GM12878 (cell line): ENCODE results near the gene FRG2B.
"Not testable (repeated sequence)": the region's sequence is repeated elsewhere in the genome, so short reads cannot be mapped to it uniquely, and the experiment has no call there.

Source experiments
- EP300 ChIP-seq, 2 experiments: fragments of 150-350 bp in 1 of 2; IDR thresholded peaks; 2 replicates each; pipeline ENCODE4 v1.6.1; 2011 to 2012; ENCODE audit warnings: low read depth in 2 of 2, low read length in 2 of 2, borderline replicate concordance in 1 of 2, improper control_type of control experiment in 1 of 2, inconsistent platforms in 1 of 2; ENCODE audit not compliant: control insufficient read depth in 1 of 2
- ETV6 ChIP-seq, 2 experiments: fragments of 450-650 bp in 1 of 2; IDR thresholded peaks in 1 of 2; conservative IDR thresholded peaks in 1 of 2; 2 replicates each; pipeline ENCODE4 v1.6.1; 2014; ENCODE audit warnings: antibody characterized with exemption in 1 of 2, borderline replicate concordance in 1 of 2, low read depth in 1 of 2, mild to moderate bottlenecking in 1 of 2, moderate library complexity in 1 of 2
- NFXL1 ChIP-seq: fragments of 450-650 bp; IDR thresholded peaks from 2 replicates; pipeline ENCODE4 v1.6.1; 2017; ENCODE audit warnings: antibody characterized with exemption, mild to moderate bottlenecking, borderline replicate concordance
- PAX5 ChIP-seq: IDR thresholded peaks from 2 replicates; pipeline ENCODE4 v1.6.1; 2011; ENCODE audit warnings: low read depth, low read length, borderline replicate concordance
- RAD21 ChIP-seq: IDR thresholded peaks from 2 replicates; pipeline ENCODE4 v1.6.1; 2011; ENCODE audit warnings: mild to moderate bottlenecking, low read depth, low read length, moderate library complexity; ENCODE audit not compliant: insufficient read depth
- SP1 ChIP-seq: IDR thresholded peaks from one replicate; pipeline ENCODE4 v1.6.1; 2011; ENCODE audit warnings: low read depth, low read length
- TAF1 ChIP-seq: IDR thresholded peaks from 2 replicates; pipeline ENCODE4 v1.6.1; 2011; ENCODE audit warnings: mild to moderate bottlenecking, low read depth, low read length, borderline replicate concordance
- YY1 ChIP-seq: IDR thresholded peaks from 2 replicates; pipeline ENCODE4 v1.6.1; 2011; ENCODE audit warnings: low read depth, mild to moderate bottlenecking, low read length
- TF ChIP-seq, protein P1 (sequence below): IDR thresholded peaks from 2 replicates; pipeline ENCODE4 v1.6.1; 2011; ENCODE audit warnings: low read depth, low read length, improper control_type of control experiment, borderline replicate concordance
- TF ChIP-seq, protein P2 (sequence below): IDR thresholded peaks from 2 replicates; pipeline ENCODE4 v1.6.1; 2012; ENCODE audit warnings: improper control_type of control experiment, low read depth, low read length; ENCODE audit not compliant: insufficient replicate concordance
- TF ChIP-seq, protein P3 (sequence below), 3 experiments: IDR thresholded peaks in 2 of 3; conservative IDR thresholded peaks in 1 of 3; 2 replicates each; pipeline ENCODE4 v1.5.1; 2011; ENCODE audit warnings: low read depth in 3 of 3, low read length in 3 of 3, mild to moderate bottlenecking in 3 of 3, control low read depth in 2 of 3, moderate library complexity in 2 of 3, inconsistent platforms in 1 of 3, mixed read lengths in 1 of 3; ENCODE audit not compliant: control insufficient read depth in 2 of 3, insufficient read depth in 1 of 3; ENCODE audit errors: extremely low read depth in 1 of 3

DNA sequence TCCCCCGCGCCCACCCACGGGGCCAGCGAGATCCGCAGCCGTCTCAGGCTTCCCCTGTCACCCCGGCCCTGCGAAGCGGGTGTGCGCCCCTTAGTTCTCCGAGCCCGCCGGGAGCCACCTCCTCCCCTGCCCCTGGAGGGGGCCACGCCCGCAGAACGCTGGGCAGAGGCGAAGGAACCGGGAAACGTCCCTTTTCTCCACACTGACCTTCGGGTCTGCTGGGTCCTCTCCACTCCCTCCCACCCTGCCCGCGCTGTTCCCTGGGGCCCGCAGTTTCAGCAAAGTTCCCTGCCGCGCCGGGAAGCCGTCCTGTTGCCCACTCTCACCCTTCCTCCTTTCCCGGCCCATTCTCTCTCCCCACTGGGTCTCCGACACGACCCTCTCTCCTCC, 11.2 kb upstream of the FRG2B start:
- TF ChIP-seq EP300 (IDR thresholded peaks at IDR 0.05; ENCODE audit: borderline replicate concordance in 1 of 2, control insufficient read depth in 1 of 2, low read depth in 2 of 2, low read length in 2 of 2); ETV6 (conservative IDR thresholded peaks at IDR 0.05 in 1 of 2, IDR thresholded peaks at IDR 0.05 in 1 of 2; ENCODE audit: borderline replicate concordance in 1 of 2, low read depth in 1 of 2); NFXL1; YY1; TAF1; RAD21; PAX5; SP1: not testable (repeated sequence)
- TF ChIP-seq, protein P1, sequence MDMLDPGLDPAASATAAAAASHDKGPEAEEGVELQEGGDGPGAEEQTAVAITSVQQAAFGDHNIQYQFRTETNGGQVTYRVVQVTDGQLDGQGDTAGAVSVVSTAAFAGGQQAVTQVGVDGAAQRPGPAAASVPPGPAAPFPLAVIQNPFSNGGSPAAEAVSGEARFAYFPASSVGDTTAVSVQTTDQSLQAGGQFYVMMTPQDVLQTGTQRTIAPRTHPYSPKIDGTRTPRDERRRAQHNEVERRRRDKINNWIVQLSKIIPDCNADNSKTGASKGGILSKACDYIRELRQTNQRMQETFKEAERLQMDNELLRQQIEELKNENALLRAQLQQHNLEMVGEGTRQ: not testable (repeated sequence)
- TF ChIP-seq, protein P2, sequence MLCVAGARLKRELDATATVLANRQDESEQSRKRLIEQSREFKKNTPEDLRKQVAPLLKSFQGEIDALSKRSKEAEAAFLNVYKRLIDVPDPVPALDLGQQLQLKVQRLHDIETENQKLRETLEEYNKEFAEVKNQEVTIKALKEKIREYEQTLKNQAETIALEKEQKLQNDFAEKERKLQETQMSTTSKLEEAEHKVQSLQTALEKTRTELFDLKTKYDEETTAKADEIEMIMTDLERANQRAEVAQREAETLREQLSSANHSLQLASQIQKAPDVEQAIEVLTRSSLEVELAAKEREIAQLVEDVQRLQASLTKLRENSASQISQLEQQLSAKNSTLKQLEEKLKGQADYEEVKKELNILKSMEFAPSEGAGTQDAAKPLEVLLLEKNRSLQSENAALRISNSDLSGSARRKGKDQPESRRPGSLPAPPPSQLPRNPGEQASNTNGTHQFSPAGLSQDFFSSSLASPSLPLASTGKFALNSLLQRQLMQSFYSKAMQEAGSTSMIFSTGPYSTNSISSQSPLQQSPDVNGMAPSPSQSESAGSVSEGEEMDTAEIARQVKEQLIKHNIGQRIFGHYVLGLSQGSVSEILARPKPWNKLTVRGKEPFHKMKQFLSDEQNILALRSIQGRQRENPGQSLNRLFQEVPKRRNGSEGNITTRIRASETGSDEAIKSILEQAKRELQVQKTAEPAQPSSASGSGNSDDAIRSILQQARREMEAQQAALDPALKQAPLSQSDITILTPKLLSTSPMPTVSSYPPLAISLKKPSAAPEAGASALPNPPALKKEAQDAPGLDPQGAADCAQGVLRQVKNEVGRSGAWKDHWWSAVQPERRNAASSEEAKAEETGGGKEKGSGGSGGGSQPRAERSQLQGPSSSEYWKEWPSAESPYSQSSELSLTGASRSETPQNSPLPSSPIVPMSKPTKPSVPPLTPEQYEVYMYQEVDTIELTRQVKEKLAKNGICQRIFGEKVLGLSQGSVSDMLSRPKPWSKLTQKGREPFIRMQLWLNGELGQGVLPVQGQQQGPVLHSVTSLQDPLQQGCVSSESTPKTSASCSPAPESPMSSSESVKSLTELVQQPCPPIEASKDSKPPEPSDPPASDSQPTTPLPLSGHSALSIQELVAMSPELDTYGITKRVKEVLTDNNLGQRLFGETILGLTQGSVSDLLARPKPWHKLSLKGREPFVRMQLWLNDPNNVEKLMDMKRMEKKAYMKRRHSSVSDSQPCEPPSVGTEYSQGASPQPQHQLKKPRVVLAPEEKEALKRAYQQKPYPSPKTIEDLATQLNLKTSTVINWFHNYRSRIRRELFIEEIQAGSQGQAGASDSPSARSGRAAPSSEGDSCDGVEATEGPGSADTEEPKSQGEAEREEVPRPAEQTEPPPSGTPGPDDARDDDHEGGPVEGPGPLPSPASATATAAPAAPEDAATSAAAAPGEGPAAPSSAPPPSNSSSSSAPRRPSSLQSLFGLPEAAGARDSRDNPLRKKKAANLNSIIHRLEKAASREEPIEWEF: not testable (repeated sequence)
- TF ChIP-seq, protein P3, sequence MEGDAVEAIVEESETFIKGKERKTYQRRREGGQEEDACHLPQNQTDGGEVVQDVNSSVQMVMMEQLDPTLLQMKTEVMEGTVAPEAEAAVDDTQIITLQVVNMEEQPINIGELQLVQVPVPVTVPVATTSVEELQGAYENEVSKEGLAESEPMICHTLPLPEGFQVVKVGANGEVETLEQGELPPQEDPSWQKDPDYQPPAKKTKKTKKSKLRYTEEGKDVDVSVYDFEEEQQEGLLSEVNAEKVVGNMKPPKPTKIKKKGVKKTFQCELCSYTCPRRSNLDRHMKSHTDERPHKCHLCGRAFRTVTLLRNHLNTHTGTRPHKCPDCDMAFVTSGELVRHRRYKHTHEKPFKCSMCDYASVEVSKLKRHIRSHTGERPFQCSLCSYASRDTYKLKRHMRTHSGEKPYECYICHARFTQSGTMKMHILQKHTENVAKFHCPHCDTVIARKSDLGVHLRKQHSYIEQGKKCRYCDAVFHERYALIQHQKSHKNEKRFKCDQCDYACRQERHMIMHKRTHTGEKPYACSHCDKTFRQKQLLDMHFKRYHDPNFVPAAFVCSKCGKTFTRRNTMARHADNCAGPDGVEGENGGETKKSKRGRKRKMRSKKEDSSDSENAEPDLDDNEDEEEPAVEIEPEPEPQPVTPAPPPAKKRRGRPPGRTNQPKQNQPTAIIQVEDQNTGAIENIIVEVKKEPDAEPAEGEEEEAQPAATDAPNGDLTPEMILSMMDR (IDR thresholded peaks at IDR 0.05 in 2 of 3, conservative IDR thresholded peaks at IDR 0.05 in 1 of 3; ENCODE audit: control insufficient read depth in 2 of 3, extremely low read depth in 1 of 3, insufficient read depth in 1 of 3, low read depth in 3 of 3, low read length in 3 of 3): not testable (repeated sequence)
